Measurements from ENCODE around the gene RFX2.
"Not testable (repeated sequence)": the region's sequence is repeated elsewhere in the genome, so short reads cannot be mapped to it uniquely, and the experiment has no call there.

The RFX2 gene

GRCh38 chr19:6073858-6074708 lies 36.2 kb downstream of the RFX2 start:
- no peak for DNase-seq

GRCh38 chr19:6073233-6073632 lies 37.1 kb downstream of the RFX2 start:
- DNase-seq, result not testable (repeated sequence)

GRCh38 chr19:6071875-6072274 lies 38.4 kb downstream of the RFX2 start:
- DNase-seq, result no peak

- no peak for DNase-seq
These were observed 39.4 kb downstream of the RFX2 start for GRCh38 chr19:6070720-6071485.

- DNase-seq, result no peak
These were observed 40.1 kb downstream of the RFX2 start for GRCh38 chr19:6070207-6070681.

GRCh38 chr19:6069268-6069791 lies 41.0 kb downstream of the RFX2 start:
- no peak for DNase-seq

- no peak for DNase-seq
These were observed 41.6 kb downstream of the RFX2 start for GRCh38 chr19:6068711-6069110.

- DNase-seq, result no peak
These were observed 42.3 kb downstream of the RFX2 start for GRCh38 chr19:6067975-6068374.

- DNase-seq, result peak; percentile 94 to 95
These were observed 43.3 kb downstream of the RFX2 start for GRCh38 chr19:6066661-6067646.

GRCh38 chr19:6065685-6066374 lies 44.5 kb downstream of the RFX2 start:
- DNase-seq, result peak; percentile 90 to 91

- no peak for DNase-seq
These were observed 45.8 kb downstream of the RFX2 start for GRCh38 chr19:6064336-6065073.

GRCh38 chr19:6063576-6064335 lies 46.5 kb downstream of the RFX2 start:
- DNase-seq, result no peak

GRCh38 chr19:6062961-6063575 lies 47.2 kb downstream of the RFX2 start:
- no peak for DNase-seq

GRCh38 chr19:6062274-6062673 lies 48.0 kb downstream of the RFX2 start:
- peak; percentile 95 to 98 for DNase-seq

GRCh38 chr19:6061376-6062130 lies 48.7 kb downstream of the RFX2 start:
- DNase-seq, result no peak

- DNase-seq, result peak in 1 of 2 donors; percentile 29
These were observed 49.5 kb downstream of the RFX2 start for GRCh38 chr19:6060600-6061375.

GRCh38 chr19:6059988-6060599 lies 50.2 kb downstream of the RFX2 start:
- peak in 1 of 2 donors; percentile 18 for DNase-seq

Measured in inflammatory macrophage (primary cell).